Fibroblast of the aortic adventitia (primary cell): ENCODE results near the gene DBF4. TPM values are rescaled to one million over a fixed set of nuclear protein-coding genes. Genes with fewer than 3 reads are reported as not detected.
A peak's percentile ranks its signal among the peaks of the same experiment; 100 is the strongest.
"Not testable (repeated sequence)": the region's sequence is repeated elsewhere in the genome, so short reads cannot be mapped to it uniquely, and the experiment has no call there.

Source experiments
- DNase-seq: peaks from one replicate; pipeline ENCODE4 v3.0.0-alpha.2; 2010; ENCODE audit warnings: low read depth
- H3K4me3 ChIP-seq: 2 replicates; pipeline ENCODE4 v1.5.1; 2011; ENCODE audit warnings: low read depth, mild to moderate bottlenecking, control low read depth, low read length, moderate library complexity
- total RNA-seq: library from RNA; depleted of rRNA; stranded (reverse); fragments of >200 nt; gene quantifications from 2 replicates; pipeline ENCODE4 v1.2.3, GENCODE V29; 2012; ENCODE audit warnings: low replicate concordance
- TF ChIP-seq, protein P1 (sequence below): IDR thresholded peaks from 2 replicates; pipeline ENCODE4 v1.5.1; 2011; ENCODE audit warnings: mild to moderate bottlenecking, low read length, control low read depth, inconsistent platforms; ENCODE audit not compliant: insufficient read depth

DBF4 gene
- total RNA-seq, 1 donor, result 38.8 TPM

DNA sequence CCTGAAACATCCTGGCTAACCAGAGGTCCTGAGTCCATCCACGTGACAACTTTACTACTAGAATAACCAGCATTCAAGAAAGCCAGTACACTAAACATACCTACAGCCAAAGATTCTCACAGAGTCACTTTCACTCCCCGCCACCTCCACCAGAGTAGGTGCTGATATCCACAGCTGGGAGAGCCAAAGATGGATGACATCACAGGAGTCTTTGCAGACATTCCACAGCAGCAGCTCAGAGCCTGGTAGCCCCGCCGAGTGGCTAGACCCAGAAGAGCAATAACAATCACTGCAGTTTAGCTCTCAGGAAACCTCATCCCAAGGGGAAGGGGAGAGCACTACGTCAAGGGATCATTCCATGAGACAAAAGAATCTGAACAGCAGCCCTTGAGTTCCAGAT, 44.3 kb downstream of the DBF4 start:
- DNase-seq, result no peak
- no peak overlapping the region for H3K4me3 ChIP-seq
- TF ChIP-seq, protein P1, sequence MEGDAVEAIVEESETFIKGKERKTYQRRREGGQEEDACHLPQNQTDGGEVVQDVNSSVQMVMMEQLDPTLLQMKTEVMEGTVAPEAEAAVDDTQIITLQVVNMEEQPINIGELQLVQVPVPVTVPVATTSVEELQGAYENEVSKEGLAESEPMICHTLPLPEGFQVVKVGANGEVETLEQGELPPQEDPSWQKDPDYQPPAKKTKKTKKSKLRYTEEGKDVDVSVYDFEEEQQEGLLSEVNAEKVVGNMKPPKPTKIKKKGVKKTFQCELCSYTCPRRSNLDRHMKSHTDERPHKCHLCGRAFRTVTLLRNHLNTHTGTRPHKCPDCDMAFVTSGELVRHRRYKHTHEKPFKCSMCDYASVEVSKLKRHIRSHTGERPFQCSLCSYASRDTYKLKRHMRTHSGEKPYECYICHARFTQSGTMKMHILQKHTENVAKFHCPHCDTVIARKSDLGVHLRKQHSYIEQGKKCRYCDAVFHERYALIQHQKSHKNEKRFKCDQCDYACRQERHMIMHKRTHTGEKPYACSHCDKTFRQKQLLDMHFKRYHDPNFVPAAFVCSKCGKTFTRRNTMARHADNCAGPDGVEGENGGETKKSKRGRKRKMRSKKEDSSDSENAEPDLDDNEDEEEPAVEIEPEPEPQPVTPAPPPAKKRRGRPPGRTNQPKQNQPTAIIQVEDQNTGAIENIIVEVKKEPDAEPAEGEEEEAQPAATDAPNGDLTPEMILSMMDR, result no peak

GRCh38 chr7:87922759-87923395, 46.6 kb downstream of the DBF4 start:
- not testable (repeated sequence) for H3K4me3 ChIP-seq, DNase-seq

- TF ChIP-seq, protein P1, result no peak
- DNase-seq, result no peak
- H3K4me3 ChIP-seq, result no peak overlapping the region
These were observed 50.5 kb downstream of the DBF4 start for GRCh38 chr7:87926581-87927461.

GRCh38 chr7:87933605-87933952, 57.3 kb downstream of the DBF4 start:
- DNase-seq, result no peak
- TF ChIP-seq, protein P1, result no peak
- H3K4me3 ChIP-seq, result peak overlapping the region; percentile 73

- TF ChIP-seq, protein P1, result no peak
These were observed 57.8 kb downstream of the DBF4 start, which contains the start of gene ADAM22 for GRCh38 chr7:87933953-87934698. Gene ADAM22, plus strand, starts transcription at chr7:87934251. Its CDS starts 215 bp downstream, at chr7:87934466.

DNA sequence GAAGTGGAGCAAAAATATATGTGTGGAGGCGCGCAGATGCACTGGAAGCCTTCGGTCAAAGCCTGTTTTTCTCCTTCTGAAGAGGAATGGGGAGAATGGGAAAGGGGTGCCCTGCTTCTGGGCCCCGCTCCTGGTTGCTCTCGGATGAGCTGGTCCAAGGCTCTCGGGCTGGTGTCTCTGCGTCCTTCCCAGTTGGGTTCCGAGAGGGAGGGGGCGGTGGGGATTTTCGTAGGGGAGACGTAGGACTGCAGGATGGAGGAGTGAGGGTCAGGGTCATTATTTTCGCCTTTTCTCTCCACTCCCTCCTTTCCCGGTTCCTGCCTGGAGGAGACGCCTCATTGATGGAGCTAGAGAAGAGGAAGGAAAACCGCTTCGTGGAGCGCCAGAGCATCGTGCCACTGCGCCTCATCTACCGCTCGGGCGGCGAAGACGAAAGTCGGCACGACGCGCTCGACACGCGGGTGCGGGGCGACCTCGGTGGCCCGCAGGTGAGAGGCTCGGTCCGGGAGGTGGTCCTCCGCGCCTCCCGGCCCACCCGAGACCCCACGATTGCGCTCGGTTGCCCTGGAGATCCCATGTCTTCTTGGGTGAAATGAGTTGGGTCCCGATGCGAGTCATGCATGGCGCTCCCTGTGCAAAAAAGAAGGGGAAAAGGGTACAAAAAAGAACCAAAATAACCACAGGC, 58.5 kb downstream of the DBF4 start:
- peak overlapping the region; percentile 73 for H3K4me3 ChIP-seq
- TF ChIP-seq, protein P1, result no peak
- DNase-seq, result peak; percentile 8

More at GRCh38 chr7:87933953-87934698, 57.8 kb downstream of the DBF4 start, which contains the start of gene ADAM22:
- peak within 1 kb of the TSS; percentile 73 for H3K4me3 ChIP-seq
- peak; percentile 61 for DNase-seq
